SJCRH30 (cell line): Measurements from ENCODE around the gene POLR1A. TPM values are rescaled to one million over a fixed set of nuclear protein-coding genes. Genes with fewer than 3 reads are reported as not detected.

Source experiments
- DNase-seq, 2 experiments: peaks; one replicate each; pipeline ENCODE4 v3.0.0-alpha.2; 2015 to 2020
- H3K27ac ChIP-seq: fragments of 250-450 bp; sonication (Bioruptor Pico); 2 replicates; pipeline ENCODE4 v1.5.1; 2020; ENCODE audit warnings: mild to moderate bottlenecking, moderate library complexity
- H3K27me3 ChIP-seq: fragments of 250-450 bp; sonication (Bioruptor Pico); 2 replicates; pipeline ENCODE4 v1.5.1; 2020; ENCODE audit warnings: mild to moderate bottlenecking, moderate library complexity
- H3K36me3 ChIP-seq: fragments of 250-450 bp; sonication (Bioruptor Pico); 2 replicates; pipeline ENCODE4 v1.5.1; 2020; ENCODE audit warnings: mild to moderate bottlenecking, moderate library complexity
- H3K4me1 ChIP-seq: fragments of 250-450 bp; sonication (Bioruptor Pico); 2 replicates; pipeline ENCODE4 v1.5.1; 2020; ENCODE audit warnings: mild to moderate bottlenecking, moderate library complexity
- H3K4me3 ChIP-seq: fragments of 250-450 bp; sonication (Bioruptor Pico); 2 replicates; pipeline ENCODE4 v1.5.1; 2020; ENCODE audit warnings: mild to moderate bottlenecking, moderate library complexity
- H3K9me3 ChIP-seq: fragments of 250-450 bp; sonication (Bioruptor Pico); replicated peaks from 2 replicates; pipeline ENCODE4 v1.5.1; 2020; ENCODE audit warnings: mild to moderate bottlenecking, moderate library complexity
- total RNA-seq: library from RNA; depleted of rRNA; stranded (reverse); fragments of >200 nt; shearing (Covaris generic); gene quantifications from 2 replicates; pipeline ENCODE4 v1.2.3, GENCODE V29; 2014

The POLR1A gene
- total RNA-seq, 1 experiment from 2014 or later, result 53.0 TPM

GRCh38 chr2:86075886-86076285 is 29.8 kb downstream of the POLR1A start:
- Histone ChIP-seq H3K27me3 (no peaks in the 10 kb centered on the region), H3K4me3 (no peak overlapping the region), H3K36me3 (peaks cover 66% of the 10 kb centered on the region), H3K27ac (no peak overlapping the region), H3K9me3 (no peaks in the 10 kb centered on the region), H3K4me1 (no peaks in the 10 kb centered on the region; the same call in 1 of the 2 replicates)
- DNase-seq, result no peak

DNA sequence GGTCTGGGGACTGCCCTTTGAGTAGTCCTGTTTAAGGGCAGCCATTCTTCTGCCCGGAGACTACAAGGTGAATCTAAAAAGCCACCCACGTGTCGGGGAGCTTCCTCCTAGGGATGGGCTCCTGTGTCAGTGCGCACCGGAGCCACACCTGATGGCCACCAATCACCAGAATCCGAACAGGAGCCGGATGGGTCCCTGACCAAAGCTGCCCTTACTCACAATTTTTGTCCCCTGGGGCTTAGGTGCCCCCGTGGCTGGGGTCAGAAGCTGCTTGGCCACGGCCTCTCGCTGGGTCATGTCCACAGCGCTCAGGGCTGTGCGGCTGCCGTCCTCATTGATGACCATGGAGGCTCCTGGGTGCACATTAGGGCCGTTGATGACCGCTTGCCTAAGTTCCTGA is 30.9 kb downstream of the POLR1A start:
- DNase-seq, result no peak
- Histone ChIP-seq H3K9me3 (no peaks in the 10 kb centered on the region), H3K4me1 (peaks cover under 1% of the 10 kb centered on the region), H3K27me3 (no peaks in the 10 kb centered on the region), H3K4me3 (no peak overlapping the region), H3K27ac (no peak overlapping the region), H3K36me3 (peaks cover 66% of the 10 kb centered on the region)

DNA sequence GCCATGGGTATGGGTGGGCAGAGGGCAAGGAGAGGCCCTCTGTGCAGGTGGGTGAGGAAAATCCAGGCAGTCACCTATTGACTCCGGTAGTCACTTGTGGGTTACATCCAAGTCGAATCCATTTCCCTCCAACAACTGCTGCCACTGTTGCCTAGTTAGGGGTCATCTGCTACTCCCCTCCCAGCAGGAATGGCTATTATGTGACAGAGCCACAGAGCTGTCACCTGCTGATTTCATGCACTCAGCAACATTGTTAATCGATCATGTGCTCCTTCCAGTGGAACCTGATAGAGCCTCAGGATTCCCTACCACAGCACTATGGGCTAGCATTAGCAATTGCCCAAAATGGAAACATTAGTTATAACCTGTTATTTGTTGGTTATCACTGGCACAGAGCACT is 31.4 kb downstream of the POLR1A start:
- H3K4me3 ChIP-seq, result no peak overlapping the region
- no peak for DNase-seq
- no peaks in the 10 kb centered on the region for H3K27me3 ChIP-seq
- no peak overlapping the region for H3K27ac ChIP-seq
- H3K4me1 ChIP-seq, result peaks cover 6% of the 10 kb centered on the region
- peaks cover 66% of the 10 kb centered on the region for H3K36me3 ChIP-seq
- H3K9me3 ChIP-seq, result no peaks in the 10 kb centered on the region

GRCh38 chr2:86073225-86073624 is 32.5 kb downstream of the POLR1A start:
- peaks cover 68% of the 10 kb centered on the region for H3K36me3 ChIP-seq
- H3K4me3 ChIP-seq, result no peak overlapping the region
- peaks cover 16% of the 10 kb centered on the region for H3K4me1 ChIP-seq
- no peak overlapping the region for H3K27ac ChIP-seq
- no peaks in the 10 kb centered on the region for H3K27me3 ChIP-seq
- no peak for DNase-seq
- H3K9me3 ChIP-seq, result no peaks in the 10 kb centered on the region

DNA sequence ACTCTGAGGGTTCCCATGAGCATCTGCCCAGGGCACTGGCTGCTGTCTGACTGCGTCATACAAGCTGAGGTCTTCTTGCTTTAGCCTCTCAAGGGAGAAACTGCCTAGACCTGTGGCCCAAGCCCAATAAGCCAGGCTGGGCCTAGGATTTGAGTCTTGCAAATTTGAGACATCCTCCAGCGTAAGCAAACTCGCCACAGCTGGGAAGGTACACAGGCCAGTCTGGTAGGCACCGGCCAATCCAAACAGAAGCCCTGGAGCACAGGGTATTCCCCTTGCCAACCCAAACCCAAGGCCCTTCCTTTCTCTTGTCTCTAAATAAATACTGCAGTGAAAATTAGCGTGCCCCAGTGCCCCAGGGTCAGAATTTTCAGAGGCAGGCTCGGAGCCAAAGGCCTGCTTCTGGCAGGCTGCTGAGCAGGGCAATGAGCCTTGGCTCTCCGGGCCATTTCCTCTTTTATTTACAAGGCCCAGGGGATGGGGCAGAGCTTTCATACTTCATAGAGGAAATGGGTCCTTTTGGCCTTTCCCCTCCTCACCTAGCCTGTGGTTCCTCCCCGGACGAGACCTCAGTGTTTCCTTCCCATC is 33.3 kb downstream of the POLR1A start:
- Histone ChIP-seq H3K36me3 (peaks cover 69% of the 10 kb centered on the region), H3K27ac (no peak overlapping the region; the same call in 1 of the 2 replicates), H3K4me1 (peaks cover 23% of the 10 kb centered on the region), H3K27me3 (no peaks in the 10 kb centered on the region), H3K4me3 (no peak overlapping the region), H3K9me3 (no peaks in the 10 kb centered on the region)
- DNase-seq, result peak; percentile 38 to 56

DNA sequence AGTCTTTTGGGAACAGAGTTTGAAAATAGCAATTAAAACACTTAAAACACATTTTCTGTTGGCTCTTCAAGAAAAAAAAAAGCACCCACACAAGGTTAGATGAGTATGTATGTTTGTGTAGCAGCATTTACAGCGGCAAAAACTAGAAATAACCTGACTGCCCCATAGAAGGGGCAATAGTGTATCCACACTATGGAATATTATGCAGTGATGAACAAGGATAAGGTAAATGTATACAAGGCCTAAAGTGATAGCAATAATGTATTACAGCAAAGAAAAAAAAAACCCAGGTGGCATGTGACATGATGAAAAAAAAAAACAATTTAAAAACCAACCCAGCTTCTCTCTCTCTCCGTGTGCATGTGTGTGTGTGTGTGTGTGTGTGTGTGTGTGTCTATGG is 34.8 kb downstream of the POLR1A start:
- no peak overlapping the region for H3K27ac ChIP-seq
- H3K36me3 ChIP-seq, result peaks cover 69% of the 10 kb centered on the region
- no peaks in the 10 kb centered on the region for H3K9me3 ChIP-seq
- H3K4me3 ChIP-seq, result no peak overlapping the region
- no peak for DNase-seq
- peaks cover 24% of the 10 kb centered on the region for H3K4me1 ChIP-seq
- H3K27me3 ChIP-seq, result no peaks in the 10 kb centered on the region

GRCh38 chr2:86069783-86070339 is 35.8 kb downstream of the POLR1A start:
- Histone ChIP-seq H3K4me3 (no peak overlapping the region), H3K4me1 (peaks cover 24% of the 10 kb centered on the region), H3K9me3 (no peaks in the 10 kb centered on the region), H3K36me3 (peaks cover 76% of the 10 kb centered on the region), H3K27ac (peak overlapping the region; percentile 37; the same call in 1 of the 2 replicates), H3K27me3 (no peaks in the 10 kb centered on the region)
- no peak for DNase-seq

DNA sequence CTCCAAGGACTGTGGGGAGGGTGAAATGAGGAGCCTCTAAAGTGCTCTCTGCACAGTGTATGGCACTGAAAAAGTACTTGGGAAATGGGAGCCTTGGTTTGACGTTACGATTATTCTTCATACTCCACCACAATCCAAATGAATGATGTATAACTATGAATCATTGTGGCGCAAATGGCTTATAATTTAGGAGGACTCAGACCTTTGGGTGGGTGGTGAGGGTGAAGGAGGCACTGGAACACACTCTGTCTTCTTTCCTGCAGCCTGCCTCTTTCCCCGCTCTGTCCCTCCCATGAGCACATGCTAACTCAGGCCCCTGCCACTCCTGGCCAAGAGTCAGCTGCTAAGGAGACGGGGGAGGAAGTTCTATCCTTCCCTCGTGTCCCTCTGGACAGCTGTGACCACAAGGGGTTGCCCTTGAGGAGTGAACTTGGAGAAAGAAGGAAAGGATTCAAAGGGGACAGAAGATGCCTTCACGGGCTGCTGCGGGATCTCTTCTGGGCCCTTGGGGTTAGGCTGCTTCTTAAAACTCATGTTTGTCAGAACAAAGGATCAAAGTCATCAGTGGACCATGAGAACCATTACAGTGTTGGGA is 36.5 kb downstream of the POLR1A start:
- Histone ChIP-seq H3K27me3 (no peaks in the 10 kb centered on the region), H3K36me3 (peaks cover 79% of the 10 kb centered on the region), H3K9me3 (0 out of 2 replicates have a peak, but pooled peaks cover 2% of the 10 kb centered on the region), H3K27ac (peak overlapping the region; percentile 37), H3K4me1 (peaks cover 25% of the 10 kb centered on the region), H3K4me3 (no peak overlapping the region)
- peak; percentile 69 to 82 for DNase-seq

GRCh38 chr2:86068648-86069047 is 37.0 kb downstream of the POLR1A start:
- H3K27ac ChIP-seq, result peak overlapping the region; percentile 37
- H3K9me3 ChIP-seq, result peaks cover 5% of the 10 kb centered on the region
- H3K36me3 ChIP-seq, result peaks cover 79% of the 10 kb centered on the region
- H3K27me3 ChIP-seq, result no peaks in the 10 kb centered on the region
- H3K4me3 ChIP-seq, result no peak overlapping the region
- H3K4me1 ChIP-seq, result peaks cover 27% of the 10 kb centered on the region
- DNase-seq, result no peak

DNA sequence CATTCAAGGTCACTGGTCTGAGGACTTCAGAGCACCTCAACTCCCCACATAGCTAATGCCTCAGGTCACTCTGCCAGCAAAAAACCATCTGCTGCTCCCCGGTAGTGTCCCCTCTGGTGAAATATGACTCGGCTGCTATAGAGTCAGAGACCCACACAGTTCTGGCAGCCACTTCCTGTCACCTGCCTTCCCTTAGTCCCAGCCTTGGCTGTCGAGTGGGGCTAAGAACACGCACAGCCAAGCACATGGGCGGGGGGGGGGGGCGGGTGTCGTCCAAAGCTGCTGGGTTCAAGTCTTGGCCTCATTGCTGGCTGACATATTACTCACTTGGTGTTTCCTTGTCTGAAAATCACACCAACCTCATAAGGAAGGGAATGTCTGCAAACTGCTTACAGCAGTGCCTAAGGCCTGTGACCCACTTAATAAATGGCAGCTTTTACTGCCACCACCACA is 37.5 kb downstream of the POLR1A start:
- peak; percentile 86 to 93 for DNase-seq

DNA sequence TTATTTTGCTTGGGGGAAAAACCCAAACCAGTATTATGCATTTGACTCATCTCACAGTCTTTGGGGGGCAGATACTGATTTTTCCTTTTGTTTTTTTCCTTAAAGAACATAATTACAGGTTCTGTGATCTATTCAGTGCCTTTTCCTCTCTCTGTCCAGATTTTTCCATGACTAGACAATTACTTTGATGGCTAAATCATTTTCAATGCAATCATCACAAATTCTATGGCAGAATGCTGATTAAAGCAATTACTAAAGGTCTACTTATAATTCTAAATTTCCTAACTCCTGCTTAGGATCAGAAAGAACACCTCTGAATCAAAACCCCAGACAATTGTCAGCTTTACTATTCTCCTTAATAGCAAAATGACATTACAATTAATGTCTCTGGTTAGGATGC is 38.8 kb downstream of the POLR1A start:
- peaks cover 94% of the 10 kb centered on the region for H3K36me3 ChIP-seq
- H3K4me1 ChIP-seq, result peaks cover 27% of the 10 kb centered on the region
- DNase-seq, result no peak
- no peak overlapping the region for H3K27ac ChIP-seq
- H3K9me3 ChIP-seq, result peaks cover 14% of the 10 kb centered on the region
- H3K4me3 ChIP-seq, result no peak overlapping the region
- H3K27me3 ChIP-seq, result no peaks in the 10 kb centered on the region

More for the DNA sequence above, 37.5 kb downstream of the POLR1A start:
- peak overlapping the region; percentile 40 for H3K27ac ChIP-seq
- no peaks in the 10 kb centered on the region for H3K27me3 ChIP-seq
- H3K4me3 ChIP-seq, result no peak overlapping the region
- H3K4me1 ChIP-seq, result peaks cover 27% of the 10 kb centered on the region
- H3K36me3 ChIP-seq, result peaks cover 83% of the 10 kb centered on the region
- H3K9me3 ChIP-seq, result peaks cover 9% of the 10 kb centered on the region

- Histone ChIP-seq H3K27ac (no peak overlapping the region), H3K4me1 (peaks cover 27% of the 10 kb centered on the region), H3K4me3 (no peak overlapping the region), H3K36me3 (peaks cover 94% of the 10 kb centered on the region), H3K9me3 (peaks cover 14% of the 10 kb centered on the region), H3K27me3 (no peaks in the 10 kb centered on the region)
- DNase-seq, result no peak
Observed at GRCh38 chr2:86066007-86066578, 39.6 kb downstream of the POLR1A start.

DNA sequence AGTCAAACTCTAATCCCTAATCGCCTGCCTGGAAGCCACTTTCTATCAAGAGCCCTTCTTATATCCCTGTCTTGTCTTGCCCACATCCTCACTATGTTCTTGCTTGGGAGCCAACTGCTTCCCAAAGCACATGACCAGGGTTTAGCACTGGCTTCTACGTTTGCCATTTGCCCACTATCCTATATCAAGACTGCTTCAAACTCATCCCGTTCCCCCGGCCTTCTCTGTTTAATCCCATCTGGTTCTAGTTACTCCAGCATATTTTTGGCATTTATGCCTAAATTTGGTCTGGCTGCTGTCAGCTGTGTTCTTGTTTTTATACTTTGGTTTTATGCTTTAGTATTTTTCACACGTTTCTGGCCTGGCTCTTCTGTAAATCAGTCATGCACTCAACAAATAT is 40.2 kb downstream of the POLR1A start:
- no peaks in the 10 kb centered on the region for H3K27me3 ChIP-seq
- DNase-seq, result no peak
- no peak overlapping the region for H3K27ac ChIP-seq
- peaks cover 14% of the 10 kb centered on the region for H3K9me3 ChIP-seq
- H3K4me3 ChIP-seq, result no peak overlapping the region
- H3K36me3 ChIP-seq, result peaks cover 96% of the 10 kb centered on the region
- peaks cover 27% of the 10 kb centered on the region for H3K4me1 ChIP-seq

- Histone ChIP-seq H3K4me1 (peaks cover 19% of the 10 kb centered on the region), H3K36me3 (peaks cover 94% of the 10 kb centered on the region), H3K27ac (no peak overlapping the region), H3K27me3 (no peaks in the 10 kb centered on the region), H3K4me3 (no peak overlapping the region), H3K9me3 (peaks cover 14% of the 10 kb centered on the region)
- no peak for DNase-seq
Observed at GRCh38 chr2:86064006-86064405, 41.7 kb downstream of the POLR1A start.

- no peak overlapping the region for H3K4me3 ChIP-seq
- H3K27ac ChIP-seq, result no peak overlapping the region
- H3K27me3 ChIP-seq, result no peaks in the 10 kb centered on the region
- peaks cover 88% of the 10 kb centered on the region for H3K36me3 ChIP-seq
- peaks cover 14% of the 10 kb centered on the region for H3K9me3 ChIP-seq
- DNase-seq, result no peak
- peaks cover 3% of the 10 kb centered on the region; the same call in 1 of the 2 replicates for H3K4me1 ChIP-seq
Observed at GRCh38 chr2:86062043-86062442, 43.6 kb downstream of the POLR1A start.
